Right cardiac atrium (tissue), 5 donors: ENCODE measurements around the gene NEK1. TPM values are rescaled to one million over a fixed set of nuclear protein-coding genes. Genes with fewer than 3 reads are reported as not detected.

Experiments used
- ATAC-seq, 2 donors: fragments of 200-7000 bp; cut with Tn5 transposase; one replicate each; pipeline versions ENCODE4 v1.8.0 to v1.9.1; 2020; ENCODE audit warnings: moderate library complexity in 2 of 2, mild to moderate bottlenecking in 1 of 2
- DNase-seq, 3 donors: peaks; one replicate each; pipeline ENCODE4 v3.0.0-alpha.2; 2020
- H3K27ac ChIP-seq: one replicate; pipeline ENCODE4 v1.5.1; 2013; ENCODE audit warnings: mild to moderate bottlenecking, low read length, control low read depth, moderate library complexity
- H3K27me3 ChIP-seq: one replicate; pipeline ENCODE4 v1.6.1; 2013; ENCODE audit not compliant: control insufficient read depth, insufficient read depth
- H3K4me1 ChIP-seq: one replicate; pipeline ENCODE4 v1.6.1; 2013; ENCODE audit warnings: low read length; ENCODE audit not compliant: control insufficient read depth, insufficient read depth
- H3K4me3 ChIP-seq: one replicate; pipeline ENCODE4 v1.5.1; 2013; ENCODE audit warnings: low read length, control low read depth
- H3K9me3 ChIP-seq: one replicate; pipeline ENCODE4 v1.6.1; 2013; ENCODE audit warnings: low read length; ENCODE audit not compliant: control insufficient read depth
- WGBS: extraction: QIAGEN DNeasy Blood & Tissue Kit; methylation state at CpG from one replicate; pipeline ENCODE4 v1.1.7; 2013; 5-methylcytosine and 5-hydroxymethylcytosine counted together
- intact Hi-C, 4 donors: fragments of 100-400 bp; cut with DNase I; formaldehyde crosslinking; loops; one replicate each; pipeline versions ENCODE4 v1.11.0 to v1.14.0; 2022 to 2023
- polyA plus RNA-seq: library from polyadenylated mRNA; stranded (reverse); fragments of 200-250 nt; gene quantifications from one replicate; pipeline ENCODE4 v1.2.3, GENCODE V29; 2013
- total RNA-seq, 4 donors: library from RNA; stranded (reverse); fragmentation: NEBNext Ultra II Directional; extraction: Animal tissue kit (Norgen Biotek cat#: 25700); gene quantifications; one replicate each; pipeline ENCODE4 v1.2.1, GENCODE V29; 2021
- donor health status: healthy with polysubstance abuse.
- donor health status: DM: no; HTN: yes; CAD: no.
- donor health status: DM: no; HTN: no; CAD: no.
- donor health status: DM: no; HTN: yes; CAD: no; lungs with severe emphysema.
- donor health status: DM: yes; HTN: yes; CAD: no.

The NEK1 gene
- total and polyA plus RNA-seq, 5 donors, result 5.5 to 16.9 (median 14.0) TPM

DNA sequence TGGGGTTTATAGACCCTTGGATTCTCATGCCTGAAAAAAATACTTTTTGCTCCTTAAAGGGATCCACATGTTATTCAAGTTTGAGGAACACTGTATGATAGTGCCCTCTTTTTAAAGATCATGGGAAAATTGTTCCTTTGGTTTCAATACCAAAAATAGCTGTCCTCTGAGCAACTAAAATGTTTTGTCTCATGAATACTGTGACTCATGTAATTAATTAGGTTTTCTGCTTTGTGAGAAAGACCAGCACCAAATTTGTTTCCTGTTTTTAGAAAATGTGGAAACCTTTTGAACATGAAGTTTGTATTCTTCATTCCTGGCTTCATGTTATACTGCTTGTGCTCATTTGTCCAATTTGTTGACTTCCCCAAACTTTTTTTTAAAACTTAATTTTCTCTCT lies 214.1 kb downstream of the NEK1 start:
- ATAC-seq, result no peak
- H3K4me3 ChIP-seq, result no peak overlapping the region
- no peaks in the 10 kb centered on the region for H3K4me1 ChIP-seq
- no peak overlapping the region for H3K27ac ChIP-seq
- no peaks in the 10 kb centered on the region for H3K9me3 ChIP-seq
- no peak for DNase-seq
- intact Hi-C loops, result loop anchor here in 1 of 4 donors (5.0 kb wide), 1 partner anchor 126 kb away; the partner anchor contains the start of gene SH3RF1
- no peaks in the 10 kb centered on the region for H3K27me3 ChIP-seq

DNA sequence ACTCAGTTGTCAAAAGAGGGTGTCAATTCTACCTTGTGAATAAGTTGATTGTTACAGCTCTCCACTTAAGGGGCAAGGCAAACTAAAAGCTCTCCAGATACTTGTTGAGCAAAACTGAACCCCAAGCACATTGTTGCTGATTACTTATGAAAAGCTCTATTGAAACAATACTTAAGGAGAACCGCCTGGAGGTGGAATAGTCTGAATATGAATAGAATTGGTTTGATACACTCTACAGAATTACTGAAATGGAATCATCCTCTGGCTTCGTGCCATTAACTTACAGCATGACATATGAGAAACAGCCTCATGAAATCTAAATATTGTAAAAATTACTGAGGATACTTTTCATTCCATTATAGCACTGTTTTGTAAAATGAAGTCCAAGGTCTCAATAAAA lies 214.6 kb downstream of the NEK1 start:
- intact Hi-C loops, result loop anchor here in 1 of 4 donors (5.0 kb wide), 1 partner anchor 125 kb away; the partner anchor contains the start of gene SH3RF1
- no peak overlapping the region for H3K4me3 ChIP-seq
- DNase-seq (no peak), ATAC-seq (no peak)
- no peaks in the 10 kb centered on the region for H3K4me1 ChIP-seq
- 84% methylated on average over 2 of the region's 2 CpGs for WGBS
- H3K27ac ChIP-seq, result no peak overlapping the region
- no peaks in the 10 kb centered on the region for H3K27me3 ChIP-seq
- no peaks in the 10 kb centered on the region for H3K9me3 ChIP-seq

DNA sequence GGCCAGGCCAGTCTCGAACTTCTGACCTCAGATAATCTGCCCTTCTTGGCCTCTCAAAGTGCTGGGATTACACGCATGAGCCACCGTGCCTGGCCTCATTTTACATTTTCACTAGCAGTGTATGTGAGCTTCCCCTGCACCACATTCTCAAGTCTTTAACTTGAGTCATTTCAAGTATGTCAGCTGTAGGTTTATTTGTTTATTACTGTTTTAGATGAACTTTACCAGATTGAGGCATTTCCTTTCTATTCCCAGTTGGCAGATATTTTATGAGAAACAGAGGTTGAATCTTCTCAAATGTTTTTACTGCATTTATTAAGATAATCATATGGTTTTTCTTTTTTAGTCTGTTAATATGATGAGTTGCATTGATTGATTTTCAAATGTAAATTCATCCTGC lies 227.0 kb downstream of the NEK1 start:
- ATAC-seq, result no peak
- Histone ChIP-seq H3K9me3 (no peaks in the 10 kb centered on the region), H3K27me3 (no peaks in the 10 kb centered on the region), H3K27ac (no peak overlapping the region), H3K4me3 (no peak overlapping the region), H3K4me1 (no peaks in the 10 kb centered on the region)
- no peak for DNase-seq
- WGBS, result 58% methylated on average over 3 of the region's 3 CpGs
- intact Hi-C loops, result no loop called here

DNA sequence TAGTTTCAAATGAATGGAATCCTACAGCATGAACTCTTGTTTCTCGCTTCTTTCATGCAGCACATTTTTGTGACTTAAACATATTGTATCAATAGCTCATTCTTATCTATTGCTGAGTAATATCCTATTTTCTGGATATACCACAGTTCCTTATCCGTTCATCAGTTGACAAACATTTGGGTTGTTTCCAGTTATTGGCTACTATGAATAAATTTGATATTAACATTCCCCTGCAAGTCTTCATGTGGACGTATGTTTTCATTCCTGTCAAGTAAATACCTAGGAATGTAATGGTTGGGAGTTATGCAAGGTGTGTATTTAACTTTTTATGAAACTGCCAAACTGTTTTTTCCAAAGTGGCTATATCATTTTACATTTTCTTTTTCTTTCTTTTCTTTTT lies 227.6 kb downstream of the NEK1 start:
- 87% methylated on average over 3 of the region's 3 CpGs for WGBS
- H3K27me3 ChIP-seq, result no peaks in the 10 kb centered on the region
- intact Hi-C loops, result no loop called here
- no peaks in the 10 kb centered on the region for H3K9me3 ChIP-seq
- H3K4me3 ChIP-seq, result no peak overlapping the region
- ATAC-seq (no peak), DNase-seq (no peak)
- no peaks in the 10 kb centered on the region for H3K4me1 ChIP-seq
- no peak overlapping the region for H3K27ac ChIP-seq

DNA sequence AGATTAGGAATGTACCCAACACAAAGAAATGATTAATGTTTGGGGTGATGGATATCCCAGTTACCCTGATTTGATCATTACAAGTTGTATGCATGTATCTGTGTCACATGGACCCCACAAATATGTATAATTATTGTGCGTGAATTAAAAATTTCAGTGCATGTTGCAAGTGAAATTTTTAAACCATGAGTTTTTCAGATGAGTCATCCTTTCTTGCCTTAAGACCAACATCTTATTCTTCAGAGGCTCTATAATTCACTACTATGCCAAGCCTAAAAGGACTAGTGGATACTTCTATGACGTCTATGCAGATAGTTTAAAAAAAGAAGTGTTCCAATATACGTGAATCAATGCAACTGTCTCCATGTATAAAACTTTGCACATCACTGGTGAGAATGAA lies 228.7 kb downstream of the NEK1 start:
- DNase-seq, result no peak
- Histone ChIP-seq H3K27me3 (no peaks in the 10 kb centered on the region), H3K4me1 (no peaks in the 10 kb centered on the region), H3K9me3 (no peaks in the 10 kb centered on the region), H3K27ac (no peak overlapping the region), H3K4me3 (no peak overlapping the region)
- WGBS, result 73% methylated on average over 3 of the region's 3 CpGs
- ATAC-seq, result no peak
- intact Hi-C loops, result no loop called here

DNA sequence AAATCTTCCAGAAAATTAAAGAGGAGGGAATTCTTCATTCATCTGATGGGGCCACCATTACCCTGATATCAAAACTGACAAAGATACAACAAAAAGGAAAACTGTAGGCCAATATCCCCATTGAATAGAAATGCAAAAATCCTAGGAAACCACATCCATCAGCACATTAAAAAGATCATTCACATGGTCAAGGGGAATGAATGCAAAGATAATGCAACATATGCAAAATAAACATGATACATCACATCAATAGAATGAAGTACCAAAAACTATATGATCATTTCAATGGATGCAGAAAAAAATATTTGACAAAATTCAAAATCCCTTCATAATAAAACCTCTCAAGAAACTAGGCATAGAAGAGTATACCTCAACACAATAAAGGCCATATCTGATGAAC lies 232.7 kb downstream of the NEK1 start:
- H3K27me3 ChIP-seq, result no peaks in the 10 kb centered on the region
- no peak for DNase-seq
- H3K4me3 ChIP-seq, result no peak overlapping the region
- H3K4me1 ChIP-seq, result no peaks in the 10 kb centered on the region
- H3K9me3 ChIP-seq, result peaks cover 4% of the 10 kb centered on the region
- no peak for ATAC-seq
- H3K27ac ChIP-seq, result no peak overlapping the region
- intact Hi-C loops, result no loop called here

DNA sequence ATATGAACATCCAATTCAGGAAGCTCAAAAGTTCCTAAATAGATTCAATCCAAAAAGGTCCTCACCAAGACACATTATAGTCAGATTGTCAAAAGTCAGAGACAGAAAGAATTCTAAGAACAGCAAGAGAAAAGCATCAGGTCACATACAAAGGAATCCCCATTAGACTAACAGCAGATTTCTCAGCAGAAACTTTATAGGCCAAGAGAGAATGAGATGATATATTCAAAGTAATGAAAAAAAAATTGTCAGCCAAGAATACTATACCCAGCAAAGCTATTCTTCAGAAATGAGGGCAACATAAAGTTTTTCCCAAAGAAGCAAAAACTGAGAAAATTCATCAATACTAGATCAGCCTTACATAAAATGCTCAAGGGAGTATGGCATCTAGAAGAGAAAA lies 235.0 kb downstream of the NEK1 start:
- Histone ChIP-seq H3K9me3 (peaks cover 4% of the 10 kb centered on the region), H3K4me1 (no peaks in the 10 kb centered on the region), H3K27ac (no peak overlapping the region), H3K27me3 (no peaks in the 10 kb centered on the region), H3K4me3 (no peak overlapping the region)
- DNase-seq (no peak), ATAC-seq (no peak)
- intact Hi-C loops, result no loop called here

DNA sequence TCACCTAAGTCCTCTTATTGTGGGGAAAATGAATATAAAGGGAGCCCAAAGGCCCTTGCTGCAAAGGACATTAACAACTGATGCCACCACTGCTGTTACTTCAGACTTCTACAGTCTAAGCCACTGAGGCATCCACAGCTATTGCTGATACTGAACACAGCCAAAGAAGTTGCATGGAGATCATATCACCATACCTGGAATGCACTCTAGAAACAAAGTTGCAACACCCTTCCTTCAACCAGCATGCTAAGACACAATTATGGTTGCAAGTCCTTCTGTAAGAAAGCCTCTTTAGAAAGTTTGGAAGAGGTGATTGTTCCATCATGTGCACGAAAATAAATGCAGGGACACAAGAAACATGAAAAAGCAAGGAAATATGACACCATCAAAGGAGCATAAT lies 236.0 kb downstream of the NEK1 start:
- ATAC-seq, result no peak
- intact Hi-C loops, result no loop called here
- no peak overlapping the region for H3K4me3 ChIP-seq
- WGBS, result 76% methylated on average over 1 of the region's 1 CpG
- peaks cover 4% of the 10 kb centered on the region for H3K9me3 ChIP-seq
- DNase-seq, result no peak
- no peak overlapping the region for H3K27ac ChIP-seq
- no peaks in the 10 kb centered on the region for H3K4me1 ChIP-seq
- no peaks in the 10 kb centered on the region for H3K27me3 ChIP-seq

DNA sequence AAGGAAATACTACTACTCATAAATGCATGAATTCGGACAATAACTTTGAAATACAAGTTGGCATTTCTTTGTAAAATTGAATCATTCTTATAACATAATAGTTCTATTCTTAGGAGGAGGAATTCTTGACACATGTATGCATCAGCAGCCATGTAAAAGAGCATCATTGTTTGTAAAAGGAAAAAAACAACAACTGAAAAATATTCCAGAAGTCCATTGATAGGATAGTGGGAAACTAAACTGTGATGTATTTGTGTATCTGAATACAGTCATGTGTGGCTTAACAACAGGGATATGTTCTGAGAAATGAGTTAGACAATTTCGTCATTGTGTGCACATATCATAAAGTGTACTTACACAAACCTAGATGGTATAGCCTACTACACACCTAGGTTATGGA lies 239.6 kb downstream of the NEK1 start:
- Histone ChIP-seq H3K4me1 (no peaks in the 10 kb centered on the region), H3K4me3 (no peak overlapping the region), H3K27me3 (no peaks in the 10 kb centered on the region), H3K27ac (no peak overlapping the region), H3K9me3 (peaks cover 4% of the 10 kb centered on the region)
- 85% methylated on average over 2 of the region's 2 CpGs for whole genome bisulfite sequencing
- ATAC-seq (no peak), DNase-seq (no peak)
- intact Hi-C loops, result no loop called here

DNA sequence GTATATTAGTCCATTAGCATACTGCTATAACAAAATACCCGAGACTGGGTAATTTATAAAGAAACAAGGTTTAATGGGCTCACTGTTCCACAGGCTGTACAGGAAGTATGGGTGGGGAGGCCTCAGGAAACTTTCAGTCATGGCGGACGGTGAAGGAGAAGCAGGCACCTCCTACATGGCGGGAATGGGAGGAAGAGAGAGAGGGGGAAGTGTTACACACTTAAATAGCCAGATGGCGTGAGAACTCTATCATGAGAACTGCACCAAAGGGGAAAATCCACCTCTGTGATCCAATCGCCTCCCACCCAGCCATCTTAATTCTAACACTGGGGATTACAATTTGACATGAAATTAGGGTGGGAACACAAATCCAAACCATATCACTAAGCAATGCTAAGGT lies 242.7 kb downstream of the NEK1 start:
- no peak overlapping the region for H3K4me3 ChIP-seq
- intact Hi-C loops, result no loop called here
- no peaks in the 10 kb centered on the region for H3K4me1 ChIP-seq
- no peak for DNase-seq
- 89% methylated on average over 6 of the region's 6 CpGs for WGBS
- no peaks in the 10 kb centered on the region for H3K9me3 ChIP-seq
- ATAC-seq, result no peak
- H3K27me3 ChIP-seq, result no peaks in the 10 kb centered on the region
- H3K27ac ChIP-seq, result no peak overlapping the region

DNA sequence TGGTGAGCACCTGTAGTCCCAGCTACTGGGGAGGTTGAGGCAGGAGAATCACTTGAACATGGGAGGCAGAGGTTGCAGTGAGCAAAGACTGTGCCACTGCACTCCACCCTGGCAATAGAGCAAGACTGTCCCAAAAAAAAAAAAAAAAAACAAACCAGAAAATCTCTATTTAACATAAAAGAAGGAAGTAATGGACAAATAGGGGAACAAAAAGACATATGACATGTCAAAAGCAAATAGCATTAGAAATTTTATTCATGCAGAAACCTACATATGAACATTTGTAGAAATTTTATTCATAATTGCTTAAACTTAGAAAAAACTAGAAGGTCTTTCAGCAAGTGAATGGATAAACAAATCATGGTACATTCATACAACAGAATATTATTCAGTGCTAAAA lies 244.6 kb downstream of the NEK1 start:
- Histone ChIP-seq H3K27me3 (no peaks in the 10 kb centered on the region), H3K4me3 (no peak overlapping the region), H3K4me1 (no peaks in the 10 kb centered on the region), H3K9me3 (no peaks in the 10 kb centered on the region), H3K27ac (no peak overlapping the region)
- intact Hi-C loops, result no loop called here
- DNase-seq, result no peak
- ATAC-seq, result no peak

DNA sequence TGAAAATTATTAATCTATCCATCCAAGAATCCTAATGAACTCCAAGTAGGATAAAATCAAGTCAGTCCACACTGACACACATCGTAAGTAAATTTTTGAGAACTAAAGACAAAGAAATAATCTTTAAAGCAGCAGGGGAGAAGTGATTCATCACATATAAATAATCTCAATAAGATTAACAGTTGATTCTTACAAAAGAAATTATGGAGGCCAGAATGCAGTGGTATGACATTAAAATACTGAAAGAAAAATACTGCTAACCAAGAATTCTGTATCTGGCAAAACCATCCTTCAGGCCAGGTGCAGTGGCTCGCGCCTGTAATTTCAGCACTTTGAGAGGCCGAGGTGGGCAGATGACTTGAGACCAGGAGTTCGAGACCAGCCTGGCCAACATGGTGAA lies 245.6 kb downstream of the NEK1 start:
- Histone ChIP-seq H3K4me1 (no peaks in the 10 kb centered on the region), H3K4me3 (no peak overlapping the region), H3K9me3 (no peaks in the 10 kb centered on the region), H3K27me3 (no peaks in the 10 kb centered on the region), H3K27ac (no peak overlapping the region)
- 92% methylated on average over 5 of the region's 5 CpGs for WGBS
- intact Hi-C loops, result no loop called here
- ATAC-seq (no peak), DNase-seq (no peak)
